CD14-positive monocyte (primary cell): ENCODE measurements around the gene HMGN1. TPM values are rescaled to one million over a fixed set of nuclear protein-coding genes. Genes with fewer than 3 reads are reported as not detected.

Source experiments
- DNase-seq, 3 donors: peaks; one replicate each; pipeline ENCODE4 v3.0.0-alpha.2; 2011 to 2022
- H2AFZ ChIP-seq: 2 replicates; pipeline ENCODE4 v1.6.0; 2012; ENCODE audit warnings: mild to moderate bottlenecking, low read depth, low read length, inconsistent platforms; ENCODE audit not compliant: insufficient read depth, poor library complexity, severe bottlenecking
- H3K27ac ChIP-seq, 2 donors: 1 replicate in 1 of 2; 2 replicates in 1 of 2; pipeline ENCODE4 v1.5.1; 2012 to 2013; ENCODE audit warnings: low read length in 2 of 2, control low read depth in 1 of 2, inconsistent platforms in 1 of 2, low read depth in 1 of 2, mild to moderate bottlenecking in 1 of 2
- H3K27me3 ChIP-seq, 2 donors: one replicate each; pipeline versions ENCODE4 v1.6.0 to v1.6.1; 2011 to 2013; ENCODE audit warnings: low read length in 2 of 2; ENCODE audit not compliant: control insufficient read depth in 2 of 2, insufficient read depth in 2 of 2
- H3K36me3 ChIP-seq, 2 donors: replicated peaks in 1 of 2; 1 replicate in 1 of 2; 2 replicates in 1 of 2; pipeline versions ENCODE4 v1.5.1 to v1.6.1; 2012 to 2013; ENCODE audit warnings: low read length in 2 of 2, control low read depth in 1 of 2, inconsistent platforms in 1 of 2, mild to moderate bottlenecking in 1 of 2; ENCODE audit not compliant: insufficient read depth in 2 of 2, control insufficient read depth in 1 of 2
- H3K4me1 ChIP-seq, 2 donors: 1 replicate in 1 of 2; 2 replicates in 1 of 2; pipeline versions ENCODE4 v1.5.1 to v1.6.1; 2012 to 2013; ENCODE audit warnings: low read length in 2 of 2, control low read depth in 1 of 2, inconsistent platforms in 1 of 2, mild to moderate bottlenecking in 1 of 2, moderate library complexity in 1 of 2; ENCODE audit not compliant: insufficient read depth in 2 of 2, control insufficient read depth in 1 of 2
- H3K4me2 ChIP-seq: replicated peaks from 2 replicates; pipeline ENCODE3; 2012; ENCODE audit warnings: low read length, moderate library complexity, mild to moderate bottlenecking; ENCODE audit not compliant: poor library complexity, severe bottlenecking; ENCODE audit errors: extremely low read depth
- H3K4me3 ChIP-seq, 3 experiments: fragments of 200-600 bp in 1 of 3; sonication (generic) in 1 of 3; replicated peaks in 1 of 3; 1 replicate in 2 of 3; 2 replicates in 1 of 3; pipeline ENCODE4 v1.5.1; 2011 to 2013; ENCODE audit warnings: low read length in 3 of 3, mild to moderate bottlenecking in 3 of 3, control low read depth in 2 of 3, low read depth in 2 of 3, inconsistent platforms in 1 of 3, moderate library complexity in 1 of 3
- H3K79me2 ChIP-seq: 2 replicates; pipeline ENCODE4 v1.6.0; 2012; ENCODE audit warnings: mild to moderate bottlenecking, control low read depth, inconsistent platforms, low read length, moderate library complexity; ENCODE audit not compliant: insufficient read depth
- H3K9ac ChIP-seq: 2 replicates; pipeline ENCODE4 v1.6.0; 2017; ENCODE audit warnings: low read length, mild to moderate bottlenecking; ENCODE audit not compliant: insufficient read depth, poor library complexity, severe bottlenecking
- H3K9me3 ChIP-seq, 2 donors: replicated peaks in 1 of 2; 1 replicate in 1 of 2; 2 replicates in 1 of 2; pipeline versions ENCODE4 v1.5.1 to v1.6.1; 2012 to 2013; ENCODE audit warnings: low read length in 2 of 2, control low read depth in 1 of 2; ENCODE audit not compliant: control insufficient read depth in 1 of 2, insufficient read depth in 1 of 2
- H4K20me1 ChIP-seq: 2 replicates; pipeline ENCODE4 v1.6.0; 2012; ENCODE audit warnings: mild to moderate bottlenecking, low read length, control low read depth, moderate library complexity; ENCODE audit not compliant: insufficient read depth
- H3K27ac Mint-ChIP-seq, 7 donors: one replicate each; pipeline ENCODE4 v1.8.0; 2020; ENCODE audit warnings: mild to moderate bottlenecking in 7 of 7, mixed read lengths in 7 of 7, moderate library complexity in 6 of 7, inconsistent platforms in 2 of 7
- H3K27me3 Mint-ChIP-seq, 3 donors: one replicate each; pipeline ENCODE4 v1.8.0; 2021 to 2022; ENCODE audit warnings: low read depth in 3 of 3, mild to moderate bottlenecking in 3 of 3, mixed read lengths in 3 of 3, moderate library complexity in 3 of 3, inconsistent platforms in 1 of 3
- H3K36me3 Mint-ChIP-seq, 2 donors: one replicate each; pipeline ENCODE4 v1.8.0; 2020; ENCODE audit warnings: mixed read lengths in 2 of 2, inconsistent platforms in 1 of 2, mild to moderate bottlenecking in 1 of 2
- H3K4me1 Mint-ChIP-seq: one replicate; pipeline ENCODE4 v1.8.0; 2020; ENCODE audit warnings: mild to moderate bottlenecking, mixed read lengths
- H3K4me3 Mint-ChIP-seq, 2 donors: one replicate each; pipeline ENCODE4 v1.8.0; 2020; ENCODE audit warnings: mild to moderate bottlenecking in 2 of 2, mixed read lengths in 2 of 2, moderate library complexity in 1 of 2
- H3K9me3 Mint-ChIP-seq, 7 donors: one replicate each; pipeline ENCODE4 v1.8.0; 2020 to 2022; ENCODE audit warnings: mixed read lengths in 7 of 7, mild to moderate bottlenecking in 6 of 7, moderate library complexity in 6 of 7, inconsistent platforms in 2 of 7
- WGBS: methylation state at CpG from one replicate; pipeline ENCODE4 v1.1.5; 2013; ENCODE audit warnings: missing lambda C conversion rate; ENCODE audit not compliant: insufficient coverage; 5-methylcytosine and 5-hydroxymethylcytosine counted together
- intact Hi-C, 2 donors: fragments of 100-400 bp; cut with micrococcal nuclease; formaldehyde crosslinking; loops; one replicate each; pipeline versions ENCODE4 v1.15.0 to v1.15.1; 2023
- polyA plus RNA-seq, 3 donors: library from polyadenylated mRNA; depleted of rRNA in 1 of 3; unstranded in 2 of 3; stranded (reverse) in 1 of 3; fragments of 300-500 nt in 2 of 3; fragments of >200 nt in 1 of 3; fragmentation: Illumina TruSeq in 2 of 3; gene quantifications; 1 replicate in 2 of 3; 2 replicates in 1 of 3; pipeline ENCODE4 v1.2.3, GENCODE V29; 2012 to 2021
- TF ChIP-seq, protein P1 (sequence below): fragments of 200-600 bp; IDR thresholded peaks from one replicate; pipeline ENCODE4 v1.8.0; 2022; ENCODE audit warnings: antibody characterized with exemption, mild to moderate bottlenecking

HMGN1 gene
- polyA plus RNA-seq, 3 donors, result 59.8 to 74.7 (median 72.7) TPM

DNA sequence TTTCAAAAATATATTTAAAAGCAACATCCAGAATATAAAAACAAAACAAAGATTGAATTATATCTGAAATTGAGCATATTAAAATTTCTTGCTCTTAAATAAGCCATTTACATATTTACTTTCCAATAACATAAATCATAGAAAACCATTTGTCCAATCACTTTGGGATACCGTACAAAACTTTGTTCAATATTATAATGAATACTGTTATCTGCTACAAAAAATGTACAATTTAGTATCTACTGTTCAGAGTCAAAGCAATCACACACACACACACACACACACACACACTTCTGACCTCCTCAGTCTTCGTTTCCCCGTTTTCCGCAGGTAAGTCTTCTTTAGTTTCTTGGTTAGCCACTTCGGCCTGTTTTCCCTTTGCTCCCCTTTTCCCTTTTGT, 4.0 kb downstream of the HMGN1 start:
- intact Hi-C loops, result loop anchor here in 1 of 2 donors (5.0 kb wide), 2 partner anchors 33 to 42 kb away; partner anchors contain the start of gene BRWD1
- Histone ChIP-seq H3K36me3 (peaks cover 20 to 33% of the 10 kb centered on the region in 2 donors), H3K9ac (no peak overlapping the region), H3K9me3 (no peaks in the 10 kb centered on the region), H3K79me2 (peaks cover 50% of the 10 kb centered on the region), H4K20me1 (no peaks in the 10 kb centered on the region), H2AFZ (no peak overlapping the region), H3K4me1 (peaks cover 18 to 32% of the 10 kb centered on the region in 2 donors), H3K27ac (peak overlapping the region in 1 of 2 donors; percentile 51), H3K27me3 (no peaks in the 10 kb centered on the region), H3K4me3 (no peak overlapping the region), H3K4me2 (no peak overlapping the region)
- Mint-ChIP-seq H3K27me3 (no peaks in the 10 kb centered on the region), H3K27ac (peak overlapping the region in 4 of 7 donors; percentile 74 to 83 (median 79)), H3K4me1 (peaks cover 29% of the 10 kb centered on the region), H3K36me3 (peaks cover 28 to 30% of the 10 kb centered on the region in 2 donors), H3K4me3 (no peak overlapping the region), H3K9me3 (no peaks in the 10 kb centered on the region)
- DNase-seq, result no peak
- WGBS, result no CpG with 5 or more reads among the region's 5 CpGs
- TF ChIP-seq, protein P1, sequence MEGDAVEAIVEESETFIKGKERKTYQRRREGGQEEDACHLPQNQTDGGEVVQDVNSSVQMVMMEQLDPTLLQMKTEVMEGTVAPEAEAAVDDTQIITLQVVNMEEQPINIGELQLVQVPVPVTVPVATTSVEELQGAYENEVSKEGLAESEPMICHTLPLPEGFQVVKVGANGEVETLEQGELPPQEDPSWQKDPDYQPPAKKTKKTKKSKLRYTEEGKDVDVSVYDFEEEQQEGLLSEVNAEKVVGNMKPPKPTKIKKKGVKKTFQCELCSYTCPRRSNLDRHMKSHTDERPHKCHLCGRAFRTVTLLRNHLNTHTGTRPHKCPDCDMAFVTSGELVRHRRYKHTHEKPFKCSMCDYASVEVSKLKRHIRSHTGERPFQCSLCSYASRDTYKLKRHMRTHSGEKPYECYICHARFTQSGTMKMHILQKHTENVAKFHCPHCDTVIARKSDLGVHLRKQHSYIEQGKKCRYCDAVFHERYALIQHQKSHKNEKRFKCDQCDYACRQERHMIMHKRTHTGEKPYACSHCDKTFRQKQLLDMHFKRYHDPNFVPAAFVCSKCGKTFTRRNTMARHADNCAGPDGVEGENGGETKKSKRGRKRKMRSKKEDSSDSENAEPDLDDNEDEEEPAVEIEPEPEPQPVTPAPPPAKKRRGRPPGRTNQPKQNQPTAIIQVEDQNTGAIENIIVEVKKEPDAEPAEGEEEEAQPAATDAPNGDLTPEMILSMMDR, result no peak

DNA sequence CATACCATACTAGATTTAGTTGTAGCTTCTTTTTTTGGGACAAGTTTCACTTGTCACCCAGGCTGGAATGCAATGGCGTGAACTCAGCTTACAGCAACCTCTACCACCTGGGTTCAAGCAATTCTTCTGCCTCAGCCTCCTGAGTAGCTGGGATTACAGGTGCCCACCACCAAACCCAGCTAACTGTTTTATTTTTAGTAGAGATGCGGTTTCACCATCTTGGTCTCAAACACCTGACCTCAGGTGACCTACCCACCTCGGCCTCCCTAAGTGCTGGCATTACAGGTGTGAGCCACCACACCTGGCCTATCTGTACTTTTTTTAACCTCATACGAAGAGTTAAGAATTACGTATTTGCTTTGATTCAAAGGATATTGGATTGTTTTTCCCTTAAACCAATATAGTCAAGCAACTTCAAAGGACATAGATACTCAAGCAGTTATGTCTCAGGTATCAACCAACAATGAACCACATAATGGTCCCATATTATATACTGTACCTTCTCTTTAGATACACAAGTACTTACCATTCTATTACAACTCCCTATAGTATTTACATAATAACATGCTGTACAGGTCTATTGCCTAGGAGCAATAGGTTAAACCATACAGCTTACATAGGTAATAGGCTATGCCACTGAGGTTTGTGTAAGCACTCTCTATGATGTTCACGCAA, 7.5 kb downstream of the HMGN1 start:
- Mint-ChIP-seq H3K27me3 (no peaks in the 10 kb centered on the region), H3K4me1 (peaks cover 14% of the 10 kb centered on the region), H3K27ac (no peak overlapping the region), H3K36me3 (peaks cover 28 to 30% of the 10 kb centered on the region in 2 donors), H3K4me3 (no peak overlapping the region), H3K9me3 (peaks cover 0 to 1% (median 0%) of the 10 kb centered on the region in 7 donors)
- DNase-seq, result no peak
- Histone ChIP-seq H3K9me3 (no peaks in the 10 kb centered on the region), H3K27me3 (no peaks in the 10 kb centered on the region), H3K4me3 (no peak overlapping the region), H2AFZ (no peak overlapping the region), H4K20me1 (no peaks in the 10 kb centered on the region), H3K36me3 (peaks cover 20 to 33% of the 10 kb centered on the region in 2 donors), H3K79me2 (peaks cover 26% of the 10 kb centered on the region), H3K4me1 (peaks cover 8 to 13% of the 10 kb centered on the region in 2 donors), H3K9ac (no peak overlapping the region), H3K27ac (no peak overlapping the region), H3K4me2 (no peak overlapping the region)
- intact Hi-C loops, result no loop called here
- TF ChIP-seq, protein P1, result no peak
- 100% methylated on average over 2 of the region's 6 CpGs for WGBS
